NCI-H526 (cell line): Measurements from ENCODE around the gene SLC39A10.

Experiments used
- DNase-seq, 2 experiments: peaks; one replicate each; lab custom pipeline; 2025; lab: John Stamatoyannopoulos, UW

Gene SLC39A10

GRCh38 chr2:195727106-195727505 is 70.1 kb downstream of the SLC39A10 start:
- DNase-seq, result no peak

- DNase-seq, result no peak
Measured at GRCh38 chr2:195730912-195731311, 73.9 kb downstream of the SLC39A10 start.

GRCh38 chr2:195732574-195732973 is 75.5 kb downstream of the SLC39A10 start:
- DNase-seq, result no peak

GRCh38 chr2:195733831-195734230 is 76.8 kb downstream of the SLC39A10 start:
- no peak for DNase-seq

GRCh38 chr2:195734395-195734794 is 77.4 kb downstream of the SLC39A10 start:
- no peak for DNase-seq

- DNase-seq, result no peak
Measured at GRCh38 chr2:195734931-195735330, 77.9 kb downstream of the SLC39A10 start.

GRCh38 chr2:195735347-195735746 is 78.3 kb downstream of the SLC39A10 start:
- no peak for DNase-seq

- no peak for DNase-seq
Measured at GRCh38 chr2:195737511-195738325, 80.7 kb downstream of the SLC39A10 start.

GRCh38 chr2:195741191-195741590 is 84.2 kb downstream of the SLC39A10 start:
- no peak for DNase-seq

GRCh38 chr2:195756218-195756942 is 99.4 kb downstream of the SLC39A10 start:
- no peak for DNase-seq

- no peak for DNase-seq
Measured at GRCh38 chr2:195758846-195759245, 101.8 kb downstream of the SLC39A10 start.

GRCh38 chr2:195759877-195760276 is 102.9 kb downstream of the SLC39A10 start:
- no peak for DNase-seq

- DNase-seq, result no peak
Measured at GRCh38 chr2:195763866-195764265, 106.8 kb downstream of the SLC39A10 start.

GRCh38 chr2:195766691-195767090 is 109.7 kb downstream of the SLC39A10 start:
- no peak for DNase-seq

GRCh38 chr2:195768431-195768830 is 111.4 kb downstream of the SLC39A10 start:
- DNase-seq, result no peak

GRCh38 chr2:195769975-195770374 is 112.9 kb downstream of the SLC39A10 start:
- no peak for DNase-seq

GRCh38 chr2:195779491-195779890 is 122.5 kb downstream of the SLC39A10 start:
- no peak for DNase-seq

- no peak for DNase-seq
Measured at GRCh38 chr2:195782156-195782555, 125.1 kb downstream of the SLC39A10 start.
